ENCODE data around the gene MYOM3. TPM values are rescaled to one million over a fixed set of nuclear protein-coding genes. Genes with fewer than 3 reads are reported as not detected.

Gene MYOM3
- total RNA-seq, 1 experiment from 2014 or later: 7.9 TPM

GRCh38 chr1:24085546-24085945 lies 26.4 kb downstream of the MYOM3 start:
- H3K79me2 ChIP-seq (ENCODE audit: insufficient read depth, low read length): no peaks in the 10 kb centered on the region
- ChIA-PET POLR2A (no interaction called here), RAD21 (ENCODE audit: low non-redundant PET in 1 of 2, low total read pairs in 2 of 2, uncharacterized antibody in 2 of 2, unreplicated experiment in 2 of 2) (no interaction called here), CTCF (no interaction called here)
- H3K9me2 ChIP-seq (ENCODE audit: insufficient read depth): no peaks in the 10 kb centered on the region
- no peaks in the 10 kb centered on the region for H3K27me3 ChIP-seq (ENCODE audit: insufficient read depth, low read length)
- H3K4me1 ChIP-seq (ENCODE audit: control insufficient read depth in 1 of 2, insufficient read depth in 2 of 2, low read length in 2 of 2): no peaks in the 10 kb centered on the region
- no peak for TF ChIP-seq JUND (IDR thresholded peaks at IDR 0.05)
- no peak for TF ChIP-seq SRF (IDR thresholded peaks at IDR 0.05; ENCODE audit: low read depth)
- TF ChIP-seq ZFX (IDR thresholded peaks at IDR 0.05): no peak
- TF ChIP-seq POLR2AphosphoS5 (IDR thresholded peaks at IDR 0.05; ENCODE audit: low read depth, low read length): no peak
- TF ChIP-seq EZH2 (IDR thresholded peaks at IDR 0.05): no peak
- TF ChIP-seq POLR2A (IDR thresholded peaks at IDR 0.05; ENCODE audit: borderline replicate concordance, extremely low read depth, insufficient read depth, insufficient read length): no peak
- no peak for TF ChIP-seq REST (IDR thresholded peaks at IDR 0.05; ENCODE audit: low read depth)
- TF ChIP-seq CBX3 (IDR thresholded peaks at IDR 0.05; ENCODE audit: low read depth): no peak
- no peak for TF ChIP-seq CEBPB (IDR thresholded peaks at IDR 0.05; ENCODE audit: low read depth)
- TF ChIP-seq, protein P1, sequence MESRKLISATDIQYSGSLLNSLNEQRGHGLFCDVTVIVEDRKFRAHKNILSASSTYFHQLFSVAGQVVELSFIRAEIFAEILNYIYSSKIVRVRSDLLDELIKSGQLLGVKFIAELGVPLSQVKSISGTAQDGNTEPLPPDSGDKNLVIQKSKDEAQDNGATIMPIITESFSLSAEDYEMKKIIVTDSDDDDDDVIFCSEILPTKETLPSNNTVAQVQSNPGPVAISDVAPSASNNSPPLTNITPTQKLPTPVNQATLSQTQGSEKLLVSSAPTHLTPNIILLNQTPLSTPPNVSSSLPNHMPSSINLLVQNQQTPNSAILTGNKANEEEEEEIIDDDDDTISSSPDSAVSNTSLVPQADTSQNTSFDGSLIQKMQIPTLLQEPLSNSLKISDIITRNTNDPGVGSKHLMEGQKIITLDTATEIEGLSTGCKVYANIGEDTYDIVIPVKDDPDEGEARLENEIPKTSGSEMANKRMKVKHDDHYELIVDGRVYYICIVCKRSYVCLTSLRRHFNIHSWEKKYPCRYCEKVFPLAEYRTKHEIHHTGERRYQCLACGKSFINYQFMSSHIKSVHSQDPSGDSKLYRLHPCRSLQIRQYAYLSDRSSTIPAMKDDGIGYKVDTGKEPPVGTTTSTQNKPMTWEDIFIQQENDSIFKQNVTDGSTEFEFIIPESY (IDR thresholded peaks at IDR 0.05; ENCODE audit: extremely low read depth, insufficient replicate concordance, low read length): no peak
- TF ChIP-seq, protein P2, sequence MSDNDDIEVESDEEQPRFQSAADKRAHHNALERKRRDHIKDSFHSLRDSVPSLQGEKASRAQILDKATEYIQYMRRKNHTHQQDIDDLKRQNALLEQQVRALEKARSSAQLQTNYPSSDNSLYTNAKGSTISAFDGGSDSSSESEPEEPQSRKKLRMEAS (IDR thresholded peaks at IDR 0.05): no peak
- no peak for TF ChIP-seq SP1 (IDR thresholded peaks at IDR 0.05; ENCODE audit: low read depth)
- TF ChIP-seq SIN3A (IDR thresholded peaks at IDR 0.05; ENCODE audit: low read depth): no peak
- TF ChIP-seq, protein P3, sequence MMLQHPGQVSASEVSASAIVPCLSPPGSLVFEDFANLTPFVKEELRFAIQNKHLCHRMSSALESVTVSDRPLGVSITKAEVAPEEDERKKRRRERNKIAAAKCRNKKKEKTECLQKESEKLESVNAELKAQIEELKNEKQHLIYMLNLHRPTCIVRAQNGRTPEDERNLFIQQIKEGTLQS (IDR thresholded peaks at IDR 0.05): no peak
- TF ChIP-seq, protein P4, sequence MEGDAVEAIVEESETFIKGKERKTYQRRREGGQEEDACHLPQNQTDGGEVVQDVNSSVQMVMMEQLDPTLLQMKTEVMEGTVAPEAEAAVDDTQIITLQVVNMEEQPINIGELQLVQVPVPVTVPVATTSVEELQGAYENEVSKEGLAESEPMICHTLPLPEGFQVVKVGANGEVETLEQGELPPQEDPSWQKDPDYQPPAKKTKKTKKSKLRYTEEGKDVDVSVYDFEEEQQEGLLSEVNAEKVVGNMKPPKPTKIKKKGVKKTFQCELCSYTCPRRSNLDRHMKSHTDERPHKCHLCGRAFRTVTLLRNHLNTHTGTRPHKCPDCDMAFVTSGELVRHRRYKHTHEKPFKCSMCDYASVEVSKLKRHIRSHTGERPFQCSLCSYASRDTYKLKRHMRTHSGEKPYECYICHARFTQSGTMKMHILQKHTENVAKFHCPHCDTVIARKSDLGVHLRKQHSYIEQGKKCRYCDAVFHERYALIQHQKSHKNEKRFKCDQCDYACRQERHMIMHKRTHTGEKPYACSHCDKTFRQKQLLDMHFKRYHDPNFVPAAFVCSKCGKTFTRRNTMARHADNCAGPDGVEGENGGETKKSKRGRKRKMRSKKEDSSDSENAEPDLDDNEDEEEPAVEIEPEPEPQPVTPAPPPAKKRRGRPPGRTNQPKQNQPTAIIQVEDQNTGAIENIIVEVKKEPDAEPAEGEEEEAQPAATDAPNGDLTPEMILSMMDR (IDR thresholded peaks at IDR 0.05 in 2 of 3, conservative IDR thresholded peaks at IDR 0.05 in 1 of 3; ENCODE audit: borderline replicate concordance in 1 of 3, insufficient read depth in 1 of 3, low read depth in 2 of 3, low read length in 2 of 3): no peak
- no peak for TF ChIP-seq YY1 (IDR thresholded peaks at IDR 0.05; ENCODE audit: extremely low read depth, insufficient replicate concordance, low read depth, low read length)
- TF ChIP-seq ZNF274 (IDR thresholded peaks at IDR 0.05; ENCODE audit: low read depth, low read length): no peak
- TF ChIP-seq EGR1 (IDR thresholded peaks at IDR 0.05; ENCODE audit: low read depth): no peak
- TF ChIP-seq RAD21 (IDR thresholded peaks at IDR 0.05; ENCODE audit: low read depth): no peak
- H3K27ac ChIP-seq (ENCODE audit: low read depth, low read length): no peak overlapping the region
- ATAC-seq (no peak), DNase-seq (ENCODE audit: low read depth, low spot score) (no peak)
- no peak overlapping the region for H3K4me2 ChIP-seq (ENCODE audit: low read length)
- no peak overlapping the region for H2AFZ ChIP-seq (ENCODE audit: low read depth, low read length, poor library complexity, severe bottlenecking)
- no peak overlapping the region for H3K9ac ChIP-seq (ENCODE audit: low read length)
- no peaks in the 10 kb centered on the region for H3K36me3 ChIP-seq (ENCODE audit: control insufficient read depth in 1 of 2, insufficient read depth in 2 of 2, low read length in 2 of 2)
- no peaks in the 10 kb centered on the region for H3K9me3 ChIP-seq (ENCODE audit: control insufficient read depth in 1 of 2, insufficient read depth in 1 of 2, low read depth in 1 of 2, low read length in 2 of 2)
- intact Hi-C loops (cut with micrococcal nuclease): no loop called here
- H4K20me1 ChIP-seq (ENCODE audit: insufficient read depth): no peaks in the 10 kb centered on the region
- H3K4me3 ChIP-seq (replicated peaks in 1 of 2; ENCODE audit: low read depth in 1 of 2, low read length in 2 of 2): no peak overlapping the region
- no TSS peak for BruUV-seq (replicated peaks)
